Ishikawa (cell line): ENCODE results near the gene NEURL3.
A peak's percentile ranks its signal among the peaks of the same experiment; 100 is the strongest.

Source experiments
- CEBPB ChIP-seq: IDR thresholded peaks from 2 replicates; pipeline ENCODE4 v1.6.1; 2012
- CREB1 ChIP-seq: IDR thresholded peaks from 2 replicates; pipeline ENCODE4 v1.6.1; 2012; ENCODE audit warnings: low read depth
- EP300 ChIP-seq: IDR thresholded peaks from 2 replicates; pipeline ENCODE4 v1.6.1; 2012; ENCODE audit warnings: borderline replicate concordance
- NFIC ChIP-seq: IDR thresholded peaks from 2 replicates; pipeline ENCODE4 v1.6.1; 2012
- RAD21 ChIP-seq: IDR thresholded peaks from 2 replicates; pipeline ENCODE4 v1.6.1; 2012; ENCODE audit warnings: low read depth
- TAF1 ChIP-seq: IDR thresholded peaks from 2 replicates; pipeline ENCODE4 v1.6.1; 2012; ENCODE audit warnings: low read depth, mild to moderate bottlenecking
- TEAD4 ChIP-seq: IDR thresholded peaks from 2 replicates; pipeline ENCODE4 v1.6.1; 2012
- USF1 ChIP-seq: IDR thresholded peaks from 2 replicates; pipeline ENCODE4 v1.6.1; 2012
- ZBTB7A ChIP-seq: IDR thresholded peaks from 2 replicates; pipeline ENCODE4 v1.6.1; 2012; ENCODE audit warnings: low read depth
- TF ChIP-seq, protein P1 (sequence below): IDR thresholded peaks from 2 replicates; pipeline ENCODE4 v1.6.1; 2012
- TF ChIP-seq, protein P2 (sequence below): IDR thresholded peaks from 2 replicates; pipeline ENCODE4 v1.6.1; 2012; ENCODE audit warnings: low read depth, mild to moderate bottlenecking

DNA sequence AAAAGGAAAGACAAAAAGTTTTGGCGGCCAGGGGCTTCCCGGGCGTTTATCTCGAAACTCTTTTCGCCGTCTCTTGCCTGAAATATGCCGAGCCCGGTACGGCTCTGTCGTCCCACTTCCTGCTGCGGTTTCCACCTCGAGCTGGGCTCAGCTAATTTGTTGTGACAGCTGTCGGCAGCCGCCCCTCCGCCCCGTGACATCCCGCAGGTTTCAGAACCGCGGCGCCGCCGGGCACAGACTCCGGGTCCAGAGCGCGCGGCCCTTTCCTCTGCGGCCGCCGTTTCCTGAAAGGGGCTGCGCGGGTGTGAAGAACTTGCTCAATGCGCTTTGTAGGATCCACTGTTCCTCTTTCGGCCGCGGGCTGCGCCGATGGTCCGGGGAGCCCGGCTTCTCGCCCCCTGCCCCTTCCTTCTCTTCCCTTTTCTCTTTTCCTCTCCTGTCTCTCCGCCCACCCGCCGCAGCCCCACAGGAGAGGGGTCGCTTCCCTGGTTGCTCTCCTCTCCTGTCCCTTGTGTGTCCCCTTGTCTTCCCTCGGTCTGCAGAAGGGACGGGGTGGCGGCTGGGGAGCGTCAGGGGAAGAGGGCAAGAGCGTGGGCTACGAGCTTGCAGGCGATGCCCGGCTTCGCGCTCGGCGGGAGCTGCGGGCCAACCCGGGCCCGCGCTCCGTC lies 32.0 kb upstream of the NEURL3 start:
- no peak for TF ChIP-seq NFIC
- no peak for TF ChIP-seq EP300
- TF ChIP-seq RAD21: no peak
- no peak for TF ChIP-seq CREB1
- TF ChIP-seq TEAD4: no peak
- no peak for TF ChIP-seq TAF1
- TF ChIP-seq, protein P1, sequence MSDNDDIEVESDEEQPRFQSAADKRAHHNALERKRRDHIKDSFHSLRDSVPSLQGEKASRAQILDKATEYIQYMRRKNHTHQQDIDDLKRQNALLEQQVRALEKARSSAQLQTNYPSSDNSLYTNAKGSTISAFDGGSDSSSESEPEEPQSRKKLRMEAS: peak; percentile 13; the same call in 1 of the 2 replicates
- TF ChIP-seq, protein P2, sequence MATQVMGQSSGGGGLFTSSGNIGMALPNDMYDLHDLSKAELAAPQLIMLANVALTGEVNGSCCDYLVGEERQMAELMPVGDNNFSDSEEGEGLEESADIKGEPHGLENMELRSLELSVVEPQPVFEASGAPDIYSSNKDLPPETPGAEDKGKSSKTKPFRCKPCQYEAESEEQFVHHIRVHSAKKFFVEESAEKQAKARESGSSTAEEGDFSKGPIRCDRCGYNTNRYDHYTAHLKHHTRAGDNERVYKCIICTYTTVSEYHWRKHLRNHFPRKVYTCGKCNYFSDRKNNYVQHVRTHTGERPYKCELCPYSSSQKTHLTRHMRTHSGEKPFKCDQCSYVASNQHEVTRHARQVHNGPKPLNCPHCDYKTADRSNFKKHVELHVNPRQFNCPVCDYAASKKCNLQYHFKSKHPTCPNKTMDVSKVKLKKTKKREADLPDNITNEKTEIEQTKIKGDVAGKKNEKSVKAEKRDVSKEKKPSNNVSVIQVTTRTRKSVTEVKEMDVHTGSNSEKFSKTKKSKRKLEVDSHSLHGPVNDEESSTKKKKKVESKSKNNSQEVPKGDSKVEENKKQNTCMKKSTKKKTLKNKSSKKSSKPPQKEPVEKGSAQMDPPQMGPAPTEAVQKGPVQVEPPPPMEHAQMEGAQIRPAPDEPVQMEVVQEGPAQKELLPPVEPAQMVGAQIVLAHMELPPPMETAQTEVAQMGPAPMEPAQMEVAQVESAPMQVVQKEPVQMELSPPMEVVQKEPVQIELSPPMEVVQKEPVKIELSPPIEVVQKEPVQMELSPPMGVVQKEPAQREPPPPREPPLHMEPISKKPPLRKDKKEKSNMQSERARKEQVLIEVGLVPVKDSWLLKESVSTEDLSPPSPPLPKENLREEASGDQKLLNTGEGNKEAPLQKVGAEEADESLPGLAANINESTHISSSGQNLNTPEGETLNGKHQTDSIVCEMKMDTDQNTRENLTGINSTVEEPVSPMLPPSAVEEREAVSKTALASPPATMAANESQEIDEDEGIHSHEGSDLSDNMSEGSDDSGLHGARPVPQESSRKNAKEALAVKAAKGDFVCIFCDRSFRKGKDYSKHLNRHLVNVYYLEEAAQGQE: no peak
- no peak for TF ChIP-seq ZBTB7A
- TF ChIP-seq CEBPB: no peak
- no peak for TF ChIP-seq USF1
